GM21528 (cell line): ENCODE results near the gene HAP1.
"Not testable (repeated sequence)": the region's sequence is repeated elsewhere in the genome, so short reads cannot be mapped to it uniquely, and the experiment has no call there.

Source experiments
- ATAC-seq: cut with Tn5 transposase; IDR thresholded peaks from one replicate; pipeline ENCODE4 v1.9.1; 2021; ENCODE audit warnings: mild to moderate bottlenecking, moderate library complexity; ENCODE audit not compliant: unreplicated experiment, low FRiP score

HAP1 gene

DNA sequence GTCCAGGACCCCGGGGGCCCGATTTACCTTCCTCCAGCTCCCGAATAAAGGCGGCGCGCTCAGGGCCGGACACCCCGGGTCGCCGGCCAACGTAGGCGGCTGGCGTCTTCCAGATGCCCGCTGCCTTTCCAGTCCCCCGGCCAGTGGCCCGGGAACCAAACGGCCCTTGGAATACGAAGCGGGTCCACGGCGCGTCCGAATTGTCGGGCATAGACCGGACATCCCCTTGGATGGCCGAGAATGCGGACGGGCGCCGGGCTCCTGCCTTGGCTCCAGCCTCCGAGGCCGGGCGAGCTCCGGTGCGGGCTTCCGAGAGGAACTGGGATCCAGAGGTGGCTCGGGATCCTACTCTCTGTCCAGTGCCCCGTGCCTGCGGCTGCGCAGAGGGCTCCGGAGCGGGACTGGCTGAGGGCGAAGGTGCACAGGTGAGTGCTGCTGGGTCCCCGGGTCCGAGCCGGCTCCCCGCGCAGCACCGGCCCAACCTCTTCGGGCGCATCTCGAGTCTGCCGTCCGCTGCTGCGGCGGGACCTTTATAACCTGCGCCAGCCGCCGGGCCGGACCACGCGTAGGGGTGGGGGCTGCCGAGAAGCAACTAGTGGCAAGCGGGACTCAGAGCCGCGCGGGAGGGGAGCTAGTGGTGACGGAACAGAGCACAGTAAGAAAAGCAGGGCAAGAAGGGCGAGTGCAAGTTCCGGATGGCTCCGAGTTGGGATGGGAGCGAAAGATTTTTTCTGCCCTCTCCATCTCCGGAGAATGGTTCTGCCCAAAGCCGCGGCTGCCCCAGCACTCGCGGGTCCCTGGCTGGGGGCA, at the start of gene HAP1:
Gene HAP1, minus strand, starts transcription at position 505 of the 810 bp plus-strand sequence. Its CDS starts 9 bp downstream, at position 496.
- ATAC-seq: no peak

GRCh38 chr17:41782142-41782541, 47.7 kb upstream of the HAP1 start:
- ATAC-seq: no peak

DNA sequence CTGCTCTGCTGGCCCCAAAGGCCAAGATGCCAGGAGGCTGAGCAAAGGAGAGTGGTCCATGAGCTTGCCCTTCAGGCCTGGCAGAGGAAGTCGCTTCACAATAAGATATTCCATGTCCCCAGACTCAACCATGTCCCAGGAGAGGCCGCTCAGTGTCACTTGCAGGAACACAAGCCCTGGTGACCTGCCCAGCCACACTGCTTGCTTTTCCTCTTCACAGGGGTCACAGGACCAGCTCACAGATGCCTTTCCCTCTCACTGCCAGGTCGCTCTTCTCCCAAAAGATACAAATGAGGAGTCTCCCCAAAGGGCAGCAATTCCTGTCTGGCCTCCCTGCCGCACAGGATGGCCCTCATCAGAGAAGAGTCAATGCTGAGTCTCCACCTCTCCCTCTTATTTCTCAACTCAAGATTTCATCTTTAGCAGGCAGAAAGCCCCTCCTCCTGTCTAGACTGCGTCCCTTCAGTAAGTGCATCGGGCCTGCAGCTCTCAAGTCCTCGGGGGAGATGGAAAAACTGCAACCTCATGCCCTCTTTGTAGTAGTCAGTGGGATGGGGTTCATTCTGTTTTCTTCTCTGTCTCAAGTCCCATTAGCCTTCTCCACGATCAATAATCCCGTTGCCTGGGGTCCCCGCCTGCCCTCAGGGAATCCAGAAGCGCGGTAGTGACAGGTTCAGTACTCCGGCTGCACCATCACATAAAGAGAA, 47.1 kb upstream of the HAP1 start:
- ATAC-seq: no peak

GRCh38 chr17:41779954-41780353, 45.5 kb upstream of the HAP1 start:
- ATAC-seq: no peak

DNA sequence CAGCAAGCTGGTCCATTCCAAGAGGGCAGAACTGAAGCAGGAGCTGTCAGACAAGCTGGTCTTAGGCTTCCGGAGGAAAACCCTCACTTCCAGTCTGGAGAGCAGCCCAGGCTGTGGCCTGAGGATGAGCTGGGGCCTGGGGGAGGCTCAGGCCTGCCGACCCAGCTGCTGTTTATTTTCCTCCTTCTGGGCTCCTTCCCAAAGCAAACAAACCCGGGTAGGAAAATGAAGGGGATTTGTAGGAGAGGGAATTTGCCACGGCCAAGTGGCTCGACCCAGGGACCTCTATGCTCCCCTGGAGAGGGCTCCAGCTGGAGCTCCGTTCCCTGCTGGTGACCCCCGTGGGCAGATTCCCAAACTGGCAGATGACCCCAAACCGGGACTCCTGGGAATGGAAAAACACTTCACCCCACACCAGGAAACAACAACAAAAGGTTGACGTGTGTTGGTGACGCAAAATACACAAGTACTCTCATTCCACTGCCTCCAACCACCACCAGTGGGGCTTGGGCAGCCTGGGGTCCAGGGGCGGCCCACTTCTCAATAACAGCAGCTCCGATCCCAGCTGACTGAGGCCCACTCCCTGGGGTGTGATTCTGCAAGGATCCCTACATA, 43.2 kb upstream of the HAP1 start:
- no peak for ATAC-seq

DNA sequence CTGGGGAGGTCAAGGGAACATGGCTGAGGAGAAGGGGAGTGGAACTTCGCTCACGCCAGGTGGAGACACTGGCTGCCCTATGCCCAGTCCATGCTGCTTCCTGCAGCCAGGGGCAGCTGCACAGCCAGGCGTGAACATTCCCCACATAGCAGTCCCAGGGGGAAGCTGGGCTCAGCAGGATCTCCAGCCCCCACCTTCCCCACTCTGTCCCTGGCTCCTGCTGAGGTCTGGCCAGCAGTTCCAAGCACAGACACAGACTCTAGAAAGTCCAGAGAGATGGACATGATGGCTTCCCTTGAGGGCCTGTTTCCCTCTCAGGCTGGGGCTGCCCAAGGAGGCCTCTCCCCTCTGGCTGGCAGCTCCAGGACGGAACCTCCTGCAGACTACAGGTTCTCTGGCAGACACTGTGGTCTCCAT, 42.7 kb upstream of the HAP1 start:
- no peak for ATAC-seq

GRCh38 chr17:41776262-41776900, 41.9 kb upstream of the HAP1 start:
- ATAC-seq: not testable (repeated sequence)

DNA sequence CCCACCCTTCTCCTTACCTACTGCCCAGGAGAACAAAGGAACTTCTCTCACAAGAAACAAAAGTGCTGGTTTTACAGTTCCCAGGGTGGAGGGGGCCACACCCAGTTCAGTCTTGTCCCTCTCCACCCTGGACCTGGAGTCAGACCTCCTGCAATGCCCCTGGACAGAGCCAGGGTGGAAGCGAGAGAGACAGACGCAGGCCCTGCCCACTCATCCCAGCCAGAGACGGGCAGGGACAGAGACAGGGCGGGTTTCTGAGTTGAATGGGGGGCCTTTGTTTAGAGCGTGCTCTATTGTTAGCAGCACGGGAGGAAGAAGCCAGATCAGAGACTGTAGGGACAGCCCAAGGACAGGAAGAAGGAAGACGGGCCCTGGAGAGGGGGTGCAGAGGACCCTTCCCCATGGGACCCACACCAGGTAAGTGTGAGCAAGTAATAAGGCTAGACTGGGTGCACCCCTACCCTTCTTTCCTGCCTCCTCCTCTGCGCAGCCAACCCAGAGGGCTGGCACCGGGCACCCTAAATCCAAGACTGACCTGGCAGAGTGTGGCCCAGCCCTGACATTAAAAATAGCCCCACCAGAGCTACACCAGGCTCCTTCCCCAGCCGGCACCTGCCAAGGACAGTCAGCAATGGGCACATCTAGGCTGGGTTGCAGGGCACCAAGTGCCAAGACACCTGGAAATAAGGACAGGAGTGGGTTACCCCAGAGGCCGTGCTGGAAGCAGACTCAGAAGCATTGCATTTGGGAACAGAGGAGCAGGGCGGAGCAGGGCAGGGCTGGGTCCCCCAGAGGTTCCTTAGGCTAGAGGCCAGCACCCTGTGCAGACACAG, 41.2 kb upstream of the HAP1 start:
- ATAC-seq: no peak

- ATAC-seq: no peak
Measured at GRCh38 chr17:41773731-41774193, 39.3 kb upstream of the HAP1 start.

DNA sequence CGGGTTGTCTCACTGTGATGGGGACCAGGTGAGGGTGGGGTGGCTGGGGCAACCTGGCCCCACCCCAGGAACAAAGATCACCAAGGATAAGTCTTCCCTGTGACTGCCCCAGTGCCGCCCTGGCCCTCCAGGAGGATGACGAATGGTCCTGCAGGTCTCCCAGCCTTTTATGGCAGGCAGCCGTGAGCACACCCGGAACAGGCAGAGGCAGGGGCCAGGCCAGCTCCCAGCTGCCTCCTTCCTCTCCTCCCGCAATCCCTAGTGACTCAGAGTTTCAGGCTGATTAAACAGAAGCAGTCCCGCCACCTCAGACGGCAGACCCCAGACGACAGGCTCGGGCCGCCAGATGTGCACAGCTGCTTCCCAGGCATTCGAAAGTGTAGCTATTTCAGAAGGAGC, 38.7 kb upstream of the HAP1 start:
- no peak for ATAC-seq

- ATAC-seq: no peak
Measured at GRCh38 chr17:41772586-41773189, 38.2 kb upstream of the HAP1 start.

DNA sequence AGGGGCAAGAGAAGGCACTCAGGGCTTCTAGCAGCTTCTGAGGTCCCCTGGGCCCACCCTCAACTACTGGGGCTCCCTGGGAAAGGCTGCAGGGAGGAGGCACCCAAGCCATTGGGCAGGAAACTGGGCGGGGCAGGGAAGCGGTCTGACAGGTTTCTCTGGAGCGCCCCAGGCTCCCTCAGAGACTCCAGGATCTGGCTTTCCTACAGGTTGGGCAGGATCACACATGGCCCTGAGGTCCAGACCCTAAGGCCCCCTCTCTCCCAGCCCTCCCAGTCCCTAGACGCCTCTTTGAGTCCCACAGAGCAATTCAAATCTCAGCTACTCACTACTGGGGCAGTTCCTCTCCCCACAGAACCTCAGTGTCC, 37.8 kb upstream of the HAP1 start:
- ATAC-seq: no peak

- no peak for ATAC-seq
Measured at GRCh38 chr17:41771389-41772206, 37.2 kb upstream of the HAP1 start.

DNA sequence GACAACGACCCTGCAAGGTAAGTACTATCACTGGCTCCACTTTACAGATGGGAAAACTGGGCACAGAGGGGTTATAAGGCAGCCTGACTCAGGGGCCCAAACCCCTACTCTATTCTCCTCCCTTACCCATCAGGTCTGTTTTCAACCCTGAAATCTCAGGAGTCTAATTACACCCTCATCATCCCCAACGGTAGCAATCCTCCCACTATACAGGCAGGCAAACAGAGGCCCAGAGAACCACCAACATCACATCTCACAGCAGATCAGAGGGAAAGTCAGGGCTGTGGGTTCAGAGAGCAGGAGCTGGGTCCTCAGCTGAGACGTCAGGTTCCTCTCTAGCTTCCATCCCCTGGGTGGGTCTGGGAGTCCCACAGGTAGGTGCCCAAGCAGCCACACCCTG, 35.5 kb upstream of the HAP1 start:
- ATAC-seq: no peak

DNA sequence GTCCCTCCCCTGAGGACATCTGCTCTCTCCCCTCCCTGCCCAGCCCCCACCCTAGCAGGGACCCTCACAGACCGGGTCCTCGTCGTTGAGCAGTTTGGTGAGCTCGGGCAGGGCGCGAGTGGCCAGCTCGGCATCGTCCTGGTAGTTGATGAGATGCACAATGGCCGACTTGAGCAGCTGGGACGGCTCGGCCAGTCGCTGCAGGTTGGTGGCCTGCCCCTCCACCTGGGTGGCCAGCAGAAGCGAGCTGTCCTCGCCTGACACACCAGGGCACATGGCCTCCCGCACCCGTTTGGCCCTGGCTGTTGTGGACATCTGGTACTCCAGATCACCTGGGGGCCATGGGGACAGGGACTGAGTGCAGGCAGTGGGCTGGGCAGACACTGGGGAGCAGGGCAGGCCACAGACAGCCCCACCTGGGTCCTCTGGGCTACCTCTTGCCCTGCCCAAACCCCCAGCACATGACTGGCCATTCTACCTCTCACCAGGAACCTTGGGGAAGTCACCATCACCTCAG, 35.0 kb upstream of the HAP1 start:
- ATAC-seq: no peak

DNA sequence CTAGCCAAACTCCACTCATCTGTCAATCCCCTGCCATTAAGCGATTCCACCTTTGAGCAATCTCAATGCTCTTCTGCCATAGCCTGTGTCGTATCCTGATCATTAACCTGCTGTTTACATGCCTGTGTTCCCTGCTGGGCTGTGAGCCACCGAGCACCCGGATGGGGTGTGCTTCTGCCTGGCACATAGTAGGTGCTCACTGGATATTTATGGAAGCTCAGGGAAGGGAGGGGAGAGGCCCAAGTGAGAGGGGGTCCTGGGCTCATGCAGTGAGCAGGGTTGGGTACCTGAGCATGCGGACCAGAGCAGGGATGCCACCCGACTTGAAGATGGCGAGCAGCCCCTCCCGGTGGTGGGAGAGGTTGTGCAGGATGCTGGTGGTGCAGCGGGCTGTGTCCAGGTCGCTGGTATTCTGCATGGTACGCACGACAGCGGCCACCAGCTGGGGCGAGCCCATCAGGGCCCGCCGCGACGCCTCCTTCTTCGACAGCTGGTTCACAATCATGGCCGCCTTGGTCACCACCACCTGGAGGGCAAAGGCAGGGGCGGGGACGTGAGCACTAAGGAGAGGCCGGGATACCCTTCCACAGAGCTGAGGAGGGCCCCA, 34.3 kb upstream of the HAP1 start:
- no peak for ATAC-seq

- ATAC-seq: no peak
Measured at GRCh38 chr17:41767324-41768042, 33.0 kb upstream of the HAP1 start.

DNA sequence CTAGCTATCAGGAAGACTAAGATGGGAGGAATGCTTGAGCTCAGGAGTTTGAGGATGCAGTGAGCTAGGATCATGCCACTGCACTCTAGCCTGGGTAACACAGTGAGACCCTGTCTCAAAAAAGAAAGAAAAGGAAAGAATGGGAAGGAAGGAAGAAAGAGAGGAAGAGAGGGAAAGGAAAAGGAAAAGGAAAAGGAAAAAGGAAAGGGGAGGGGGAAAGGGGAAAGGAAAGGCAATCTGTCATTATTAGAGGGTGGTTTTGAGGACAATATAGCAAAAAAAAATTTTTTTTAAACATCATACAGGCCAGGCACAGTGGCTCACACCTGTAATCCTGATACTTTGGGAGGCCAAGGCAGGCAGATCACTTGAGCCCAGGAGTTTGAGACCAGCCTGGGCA, 31.7 kb upstream of the HAP1 start:
- ATAC-seq: no peak
